Measurements from ENCODE around the gene ZFYVE21. TPM values are rescaled to one million over a fixed set of nuclear protein-coding genes. Genes with fewer than 3 reads are reported as not detected.

The ZFYVE21 gene
- total and polyA plus RNA-seq, 2 donors (not counting 1 experiment from before 2014, with no cell fraction given), result 84.9 to 94.5 TPM

- Histone ChIP-seq H3K27ac (ENCODE audit: insufficient read depth, low read length) (peak overlapping the region; percentile 81), H3K9ac (ENCODE audit: insufficient read depth, low read length) (no peak overlapping the region), H3K79me2 (ENCODE audit: control insufficient read depth, insufficient read depth, low read length) (peaks cover 42% of the 10 kb centered on the region), H4K20me1 (ENCODE audit: control insufficient read depth, extremely low read depth, insufficient read depth, low read length) (no peaks in the 10 kb centered on the region), H3K4me2 (ENCODE audit: extremely low read depth, insufficient read depth, low read length) (peak overlapping the region; percentile 33), H3K27me3 (ENCODE audit: control insufficient read depth, insufficient read depth, low read length) (no peaks in the 10 kb centered on the region), H2AFZ (ENCODE audit: low read length) (no peak overlapping the region), H3K9me3 (ENCODE audit: control insufficient read depth, insufficient read depth, low read depth, low read length) (no peaks in the 10 kb centered on the region), H3K4me3 (replicated peaks in 1 of 4; ENCODE audit: control extremely low read depth in 1 of 4, insufficient read depth in 1 of 4, low read depth in 3 of 4, low read length in 4 of 4) (no peak overlapping the region), H3K36me3 (ENCODE audit: control insufficient read depth, insufficient read depth, low read length) (peaks cover 53% of the 10 kb centered on the region), H3K4me1 (ENCODE audit: control insufficient read depth, extremely low read depth, insufficient read depth, low read length) (peaks cover 19% of the 10 kb centered on the region)
- peak; percentile 44 to 90 for DNase-seq (ENCODE audit: low read depth in 2 of 2)
- TF ChIP-seq EZH2 (IDR thresholded peaks at IDR 0.05; ENCODE audit: low read length, missing control alignments), result no peak
- TF ChIP-seq CTCF (conservative IDR thresholded peaks at IDR 0.05 in 1 of 2, IDR thresholded peaks at IDR 0.05 in 1 of 2; ENCODE audit: low read depth in 1 of 2, low read length in 2 of 2), result peak in 1 of 2 donors; percentile 21
Observed at GRCh38 chr14:103696466-103697071, 19.0 kb upstream of the ZFYVE21 start.

GRCh38 chr14:103697206-103697602 lies 18.4 kb upstream of the ZFYVE21 start:
- Histone ChIP-seq H3K36me3 (ENCODE audit: control insufficient read depth, insufficient read depth, low read length) (peaks cover 55% of the 10 kb centered on the region), H3K4me1 (ENCODE audit: control insufficient read depth, extremely low read depth, insufficient read depth, low read length) (peaks cover 19% of the 10 kb centered on the region), H3K27ac (ENCODE audit: insufficient read depth, low read length) (peak overlapping the region; percentile 81), H4K20me1 (ENCODE audit: control insufficient read depth, extremely low read depth, insufficient read depth, low read length) (no peaks in the 10 kb centered on the region), H3K79me2 (ENCODE audit: control insufficient read depth, insufficient read depth, low read length) (peaks cover 40% of the 10 kb centered on the region), H2AFZ (ENCODE audit: low read length) (no peak overlapping the region), H3K4me2 (ENCODE audit: extremely low read depth, insufficient read depth, low read length) (no peak overlapping the region), H3K9me3 (ENCODE audit: control insufficient read depth, insufficient read depth, low read depth, low read length) (no peaks in the 10 kb centered on the region), H3K27me3 (ENCODE audit: control insufficient read depth, insufficient read depth, low read length) (no peaks in the 10 kb centered on the region), H3K4me3 (replicated peaks in 1 of 4; ENCODE audit: control extremely low read depth in 1 of 4, insufficient read depth in 1 of 4, low read depth in 3 of 4, low read length in 4 of 4) (no peak overlapping the region), H3K9ac (ENCODE audit: insufficient read depth, low read length) (no peak overlapping the region)
- no peak for DNase-seq (ENCODE audit: low read depth in 2 of 2)
- no peak for TF ChIP-seq EZH2 (IDR thresholded peaks at IDR 0.05; ENCODE audit: low read length, missing control alignments)
- TF ChIP-seq CTCF (conservative IDR thresholded peaks at IDR 0.05 in 1 of 2, IDR thresholded peaks at IDR 0.05 in 1 of 2; ENCODE audit: low read depth in 1 of 2, low read length in 2 of 2), result no peak

- no peak overlapping the region for H3K4me3 ChIP-seq (replicated peaks in 1 of 4; ENCODE audit: control extremely low read depth in 1 of 4, insufficient read depth in 1 of 4, low read depth in 3 of 4, low read length in 4 of 4)
- DNase-seq (ENCODE audit: low read depth in 2 of 2), result no peak
- no peak overlapping the region for H3K4me2 ChIP-seq (ENCODE audit: extremely low read depth, insufficient read depth, low read length)
- H2AFZ ChIP-seq (ENCODE audit: low read length), result no peak overlapping the region
- no peak for TF ChIP-seq CTCF (conservative IDR thresholded peaks at IDR 0.05 in 1 of 2, IDR thresholded peaks at IDR 0.05 in 1 of 2; ENCODE audit: low read depth in 1 of 2, low read length in 2 of 2)
- no peak for TF ChIP-seq EZH2 (IDR thresholded peaks at IDR 0.05; ENCODE audit: low read length, missing control alignments)
- no peaks in the 10 kb centered on the region for H4K20me1 ChIP-seq (ENCODE audit: control insufficient read depth, extremely low read depth, insufficient read depth, low read length)
- peaks cover 54% of the 10 kb centered on the region for H3K36me3 ChIP-seq (ENCODE audit: control insufficient read depth, insufficient read depth, low read length)
- H3K9ac ChIP-seq (ENCODE audit: insufficient read depth, low read length), result no peak overlapping the region
- no peak overlapping the region for H3K27ac ChIP-seq (ENCODE audit: insufficient read depth, low read length)
- peaks cover 19% of the 10 kb centered on the region for H3K4me1 ChIP-seq (ENCODE audit: control insufficient read depth, extremely low read depth, insufficient read depth, low read length)
- H3K9me3 ChIP-seq (ENCODE audit: control insufficient read depth, insufficient read depth, low read depth, low read length), result no peaks in the 10 kb centered on the region
- H3K27me3 ChIP-seq (ENCODE audit: control insufficient read depth, insufficient read depth, low read length), result no peaks in the 10 kb centered on the region
- H3K79me2 ChIP-seq (ENCODE audit: control insufficient read depth, insufficient read depth, low read length), result peaks cover 38% of the 10 kb centered on the region
Observed at GRCh38 chr14:103697603-103698379, 17.8 kb upstream of the ZFYVE21 start.

Measured in fibroblast of lung (primary cell).